Ramos (cell line): ENCODE results near the gene GPALPP1.
"Not testable (repeated sequence)": the region's sequence is repeated elsewhere in the genome, so short reads cannot be mapped to it uniquely, and the experiment has no call there.

ENCODE experiments used
- in situ Hi-C: fragments of 300-500 bp; cut with MboI; formaldehyde crosslinking; loops from one replicate; pipeline ENCODE4 v1.14.3; 2022; ENCODE audit warnings: low sequenced_read_pairs; ENCODE audit not compliant: unreplicated experiment

Gene GPALPP1

DNA sequence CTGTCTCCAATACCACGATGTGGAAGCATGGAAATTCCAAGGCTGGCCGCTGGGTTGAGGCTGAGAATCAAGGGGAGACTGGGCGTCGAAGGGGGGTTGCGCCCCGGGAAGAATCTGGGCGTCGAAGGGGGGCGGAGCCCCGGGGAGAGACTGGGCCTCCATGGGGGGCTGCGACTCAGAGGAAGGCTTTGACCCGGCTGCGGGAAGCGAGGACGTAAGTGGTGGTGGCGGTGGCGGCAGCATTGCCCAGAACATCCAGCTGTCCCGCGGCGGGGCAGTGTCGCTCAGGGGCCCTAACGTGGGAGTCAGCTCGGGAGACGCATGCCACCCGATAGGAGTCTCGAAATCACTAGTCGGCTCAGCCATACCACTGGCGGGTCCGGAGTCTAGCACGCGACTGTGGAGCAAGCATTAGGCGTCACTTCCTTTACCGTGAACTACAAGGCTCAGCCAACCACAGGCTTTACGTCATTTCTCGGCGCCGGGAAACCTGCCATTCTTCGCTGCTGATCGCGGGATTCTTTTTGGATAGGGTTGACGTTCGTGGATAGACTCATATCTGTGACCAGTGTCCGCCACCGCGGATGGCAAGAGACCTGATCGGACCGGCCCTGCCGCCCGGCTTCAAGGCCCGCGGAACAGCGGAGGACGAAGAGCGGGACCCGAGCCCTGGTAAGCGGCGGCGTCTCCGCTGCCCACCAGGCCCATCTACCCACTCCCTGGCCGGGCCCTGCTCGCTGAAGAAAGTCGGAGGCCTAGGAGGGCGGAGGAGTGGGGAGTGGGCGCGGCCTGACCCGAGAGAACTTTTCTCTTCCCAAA is at the start of gene GPALPP1, which contains the start of gene NUFIP1:
TSS of gene GPALPP1 (plus strand) at position 468 of the 819 bp plus-strand sequence. CDS start at position 585, 117 bp downstream.
TSS of gene NUFIP1 (minus strand) at position 401 of the 819 bp plus-strand sequence. CDS start at position 366, 35 bp downstream.
- in situ Hi-C loops: no loop called here

- in situ Hi-C loops: not testable (repeated sequence)
Observed at GRCh38 chr13:44943411-44943810, 45.9 kb upstream of the GPALPP1 start.

DNA sequence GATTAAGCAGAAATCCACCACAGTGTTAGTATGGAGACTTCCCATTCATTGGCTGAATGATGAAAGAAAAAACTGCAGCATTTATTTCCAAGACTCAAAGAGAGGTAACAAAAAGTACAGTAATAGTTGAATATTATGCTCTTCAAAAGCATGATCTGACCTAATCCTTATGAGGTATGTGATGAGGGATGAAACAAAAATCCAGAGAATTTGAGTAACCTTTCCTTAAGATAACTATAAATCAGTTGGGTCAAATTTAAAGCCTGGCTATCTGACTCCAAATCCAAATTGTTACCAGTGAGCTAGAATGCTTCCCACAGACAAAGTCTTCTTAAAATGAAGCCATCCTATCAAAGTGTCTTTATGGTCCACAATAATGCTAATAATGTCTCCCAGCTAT is 38.2 kb upstream of the GPALPP1 start:
- in situ Hi-C loops: loop anchor here (25.0 kb wide), 1 partner anchor 464 kb away; no protein-coding TSS in a partner anchor

DNA sequence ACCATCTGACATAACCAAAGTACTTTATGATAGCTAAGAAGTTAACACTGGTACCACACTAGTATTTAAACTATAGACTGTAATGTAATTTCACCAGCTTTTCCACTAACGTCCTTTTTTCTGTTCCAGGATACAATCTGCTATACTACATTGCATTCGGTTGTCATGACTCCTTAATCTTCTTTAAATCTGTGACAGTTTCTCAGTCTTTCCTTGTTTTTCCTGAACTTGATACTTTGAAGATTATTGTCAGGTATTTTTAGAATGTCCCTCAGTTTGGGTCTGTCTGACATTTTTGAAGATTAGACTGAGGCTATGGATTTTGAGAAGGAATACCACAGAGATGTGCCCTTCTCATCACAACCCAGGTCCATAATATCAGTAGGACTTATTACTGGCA is 36.7 kb upstream of the GPALPP1 start:
- in situ Hi-C loops: loop anchor here (25.0 kb wide), 1 partner anchor 465 kb away; no protein-coding TSS in a partner anchor

- in situ Hi-C loops: loop anchor here (25.0 kb wide), 1 partner anchor 467 kb away; no protein-coding TSS in a partner anchor
Observed at GRCh38 chr13:44954224-44954623, 35.1 kb upstream of the GPALPP1 start.

GRCh38 chr13:44955406-44955805 is 33.9 kb upstream of the GPALPP1 start:
- in situ Hi-C loops: loop anchor here (25.0 kb wide), 1 partner anchor 468 kb away; no protein-coding TSS in a partner anchor

GRCh38 chr13:44961997-44962396 is 27.3 kb upstream of the GPALPP1 start:
- in situ Hi-C loops: loop anchor here (25.0 kb wide), 1 partner anchor 475 kb away; no protein-coding TSS in a partner anchor

DNA sequence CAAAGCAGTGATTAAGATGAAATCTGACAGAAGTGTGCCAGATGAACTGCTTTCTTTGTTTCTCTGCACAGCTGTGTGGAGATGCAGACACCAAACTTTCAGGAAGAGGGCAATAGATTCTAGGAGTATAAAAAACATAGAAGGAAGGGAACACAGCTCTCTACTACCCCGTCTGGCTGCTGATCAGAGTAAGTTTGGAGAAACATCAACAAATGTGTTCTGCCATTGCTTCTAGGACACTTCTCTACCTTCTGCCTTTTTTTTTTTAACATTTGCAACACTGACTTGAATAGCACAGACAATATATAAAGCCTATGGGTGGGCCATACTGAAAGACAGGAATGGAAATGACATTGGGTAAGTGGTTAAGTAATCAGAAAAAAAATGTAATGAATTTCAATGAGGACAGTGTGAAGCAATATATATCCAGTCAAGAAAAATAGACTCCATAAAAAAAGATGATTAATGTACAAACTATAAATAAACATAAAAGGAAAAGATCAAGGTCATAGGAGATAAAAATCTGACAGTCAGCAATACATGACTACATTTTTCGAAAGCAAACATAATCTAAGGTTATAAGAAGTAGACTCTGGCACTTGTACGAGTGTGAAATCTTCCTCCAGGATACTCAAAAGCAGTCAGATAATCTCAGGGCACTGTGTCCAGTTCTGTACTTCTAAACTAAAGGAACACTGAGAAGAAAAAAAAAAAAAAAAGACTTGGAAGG is 21.5 kb upstream of the GPALPP1 start:
- in situ Hi-C loops: loop anchor here (25.0 kb wide), 1 partner anchor 481 kb away; no protein-coding TSS in a partner anchor

DNA sequence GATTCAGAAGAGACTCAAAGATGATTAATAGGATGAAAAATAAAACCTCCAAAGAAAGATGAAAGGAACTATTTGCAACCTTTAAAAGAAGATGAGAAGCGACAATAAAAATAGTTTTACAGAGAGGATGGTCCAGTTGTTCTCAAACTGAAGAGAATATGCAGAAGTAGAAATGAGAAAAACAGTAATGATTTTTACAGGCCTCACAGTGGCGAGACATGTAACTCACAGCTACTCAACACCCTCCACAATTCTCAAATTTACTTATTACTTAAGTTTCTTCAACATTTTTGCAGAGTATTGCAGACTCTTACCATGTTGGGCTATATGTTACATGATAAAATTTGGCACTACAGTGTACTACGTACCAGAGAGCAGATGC is 20.9 kb upstream of the GPALPP1 start:
- in situ Hi-C loops: loop anchor here (25.0 kb wide), 1 partner anchor 481 kb away; no protein-coding TSS in a partner anchor

GRCh38 chr13:44969551-44970484 is 19.5 kb upstream of the GPALPP1 start:
- in situ Hi-C loops: loop anchor here (25.0 kb wide), 1 partner anchor 483 kb away; no protein-coding TSS in a partner anchor

DNA sequence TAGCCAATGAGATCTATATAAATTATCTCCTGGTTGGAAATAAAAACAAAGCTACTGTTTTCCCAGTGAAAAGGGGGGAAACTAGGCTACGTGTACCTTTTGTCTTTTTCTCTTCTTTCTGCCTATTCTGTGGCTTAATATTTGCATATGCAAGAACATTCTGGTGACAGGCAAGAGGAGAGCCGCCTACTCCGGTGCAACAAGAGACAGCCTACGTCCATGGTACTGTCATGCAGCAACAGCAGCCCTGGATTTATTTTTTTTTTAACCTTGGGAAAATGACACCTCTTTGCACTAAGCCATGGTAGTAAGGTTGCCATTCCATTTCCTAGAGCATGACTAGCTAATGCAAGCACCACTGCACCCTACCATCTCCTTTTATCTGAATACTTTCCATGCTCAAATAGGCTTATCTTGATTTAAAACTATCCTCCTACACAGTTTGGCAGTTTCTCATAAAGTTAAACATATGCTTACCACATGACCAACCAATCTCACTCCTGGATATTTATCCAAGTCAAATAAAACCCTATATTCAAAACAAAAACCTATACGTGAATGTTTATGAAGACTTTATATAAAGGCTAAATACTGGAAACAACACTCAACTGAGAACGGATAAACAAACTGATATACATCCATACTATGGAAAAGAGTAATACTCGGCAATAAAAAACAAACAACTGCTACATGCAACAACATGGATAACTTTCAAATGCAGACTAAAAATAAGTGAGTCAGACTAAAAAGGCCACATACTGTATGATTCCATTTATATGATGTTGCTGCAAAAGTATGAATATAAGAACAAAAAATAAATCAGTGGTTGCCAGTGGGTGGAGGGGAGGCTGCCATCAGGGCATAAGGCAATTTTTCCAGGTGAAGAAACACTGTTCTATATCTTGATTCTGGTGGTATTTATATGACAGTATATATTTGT is 17.4 kb upstream of the GPALPP1 start:
- in situ Hi-C loops: loop anchor here (25.0 kb wide), 1 partner anchor 485 kb away; no protein-coding TSS in a partner anchor

DNA sequence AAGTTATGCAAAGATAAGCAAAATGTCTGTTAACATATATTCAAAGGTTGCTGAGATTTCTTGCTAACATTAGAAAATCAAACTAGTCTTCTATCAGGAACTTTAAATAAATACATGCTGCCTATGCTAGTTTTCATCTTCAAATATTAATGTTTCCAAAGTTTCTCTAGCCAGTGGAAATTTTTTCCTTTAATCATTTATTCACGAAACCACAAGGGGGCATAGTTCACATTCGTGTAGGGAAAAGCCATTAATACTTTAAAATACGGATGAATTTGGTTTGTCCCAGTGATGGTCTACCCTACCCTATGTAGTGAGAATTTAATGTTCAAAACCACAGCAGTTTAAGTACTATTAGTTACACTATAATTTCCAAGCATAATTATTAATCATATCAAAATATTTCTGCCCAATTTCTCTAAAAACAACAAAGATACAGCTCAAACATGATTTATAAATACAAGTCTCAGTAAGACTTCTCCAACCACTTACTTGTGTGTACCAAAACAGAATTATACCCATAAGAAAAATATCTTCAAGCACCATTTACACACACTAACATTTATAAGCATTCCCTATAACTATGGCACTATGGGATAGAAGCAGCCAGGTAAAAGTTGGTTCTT is 16.3 kb upstream of the GPALPP1 start:
- in situ Hi-C loops: loop anchor here (25.0 kb wide), 1 partner anchor 486 kb away; no protein-coding TSS in a partner anchor

DNA sequence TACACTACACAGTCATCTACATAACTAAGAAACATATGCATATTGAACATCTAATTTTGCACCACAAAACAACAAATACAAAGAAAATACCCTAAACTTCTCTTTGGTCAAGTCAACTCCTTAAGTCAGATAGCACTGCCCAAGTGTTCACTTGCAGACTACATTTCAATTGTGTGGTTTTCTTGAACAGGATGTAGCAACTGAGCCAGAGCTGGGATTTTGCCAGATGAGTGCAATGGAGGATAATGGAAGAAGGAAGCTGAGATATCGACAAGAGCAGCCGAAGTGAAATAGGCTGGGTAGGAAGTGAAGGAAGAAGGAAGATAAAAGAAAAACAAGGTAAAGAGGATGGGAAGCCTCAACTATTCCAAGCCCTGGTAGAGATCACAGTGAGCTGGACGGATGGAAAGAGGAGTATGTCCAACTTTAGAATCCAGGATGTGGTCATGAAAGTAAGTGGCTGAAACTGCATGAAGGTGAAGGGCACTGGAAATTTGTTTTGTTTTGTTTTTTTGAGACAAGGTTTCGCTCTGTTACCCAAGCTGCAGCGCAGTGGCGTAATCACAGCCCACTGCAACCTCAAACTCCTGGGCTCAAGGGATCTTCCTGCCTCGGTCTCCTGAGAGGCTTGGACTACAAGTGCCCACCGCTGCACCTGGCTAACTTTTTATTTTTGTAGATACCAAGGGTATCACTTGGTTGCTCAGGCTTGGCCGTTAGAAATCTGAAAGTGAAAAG is 15.1 kb upstream of the GPALPP1 start:
- in situ Hi-C loops: loop anchor here (25.0 kb wide), 1 partner anchor 487 kb away; no protein-coding TSS in a partner anchor

- in situ Hi-C loops: no loop called here
Observed at GRCh38 chr13:44976196-44976595, 13.1 kb upstream of the GPALPP1 start.

GRCh38 chr13:44976949-44977583 is 12.3 kb upstream of the GPALPP1 start:
- in situ Hi-C loops: no loop called here

- in situ Hi-C loops: no loop called here
Observed at GRCh38 chr13:44978328-44978727, 11.0 kb upstream of the GPALPP1 start.

DNA sequence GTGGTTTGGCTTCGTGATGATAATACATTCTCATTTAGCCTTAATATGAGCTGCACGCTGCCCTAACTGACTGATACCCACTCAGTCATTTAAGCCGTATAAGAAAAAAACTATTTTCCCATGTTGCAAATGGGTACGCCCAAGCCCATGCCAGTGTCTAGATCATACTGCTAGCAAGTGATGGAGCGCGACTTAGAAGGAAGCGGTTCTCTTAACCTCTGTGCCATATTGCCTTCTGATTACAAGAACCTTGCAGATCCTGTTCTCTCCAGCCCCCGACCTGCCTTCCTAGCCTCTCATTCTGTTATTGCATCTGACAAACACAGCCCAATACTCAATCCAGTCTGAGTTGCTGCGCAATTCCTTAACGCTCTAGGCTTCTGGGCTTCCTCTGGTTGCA is 603 bp downstream of the GPALPP1 start:
- in situ Hi-C loops: no loop called here
